Endothelial cell of umbilical vein (primary cell): Measurements from ENCODE around the gene ASPSCR1. TPM values are rescaled to one million over a fixed set of nuclear protein-coding genes. Genes with fewer than 3 reads are reported as not detected.

Source experiments
- BruUV-seq: library from RNA; stranded (reverse); fragments of 400-500 nt; replicated peaks from 2 replicates; lab custom pipeline; 2021; lab: Mats Ljungman, UMichigan
- CTCF ChIA-PET: fragments of 300-600, 350-600 bp; sonication (Branson Sonifier 250); formaldehyde crosslinking; loops from one replicate; lab custom pipeline; 2021; ENCODE audit warnings: antibody characterized with exemption, inconsistent platforms; lab: Charles Lee
- POLR2A ChIA-PET: fragments of 300-600, 350-600 bp; sonication (Branson Sonifier 250); formaldehyde crosslinking; loops from one replicate; lab custom pipeline; 2021; ENCODE audit warnings: antibody characterized with exemption, inconsistent platforms; lab: Charles Lee
- DNase-seq: peaks from one replicate; pipeline ENCODE4 v3.0.0-alpha.2; 2011; ENCODE audit warnings: low read depth, low spot score
- FAIRE-seq: peaks from 2 replicates; lab custom pipeline; 2011; peaks lifted over from hg19 to GRCh38; lab: Jason Lieb, UNC
- H2AFZ ChIP-seq: 2 replicates; pipeline ENCODE4 v1.6.0; 2012; ENCODE audit warnings: low read depth, low read length, control low read depth, inconsistent platforms
- H3K27ac ChIP-seq: 2 replicates; pipeline ENCODE4 v1.5.1; 2011; ENCODE audit warnings: low read depth, mild to moderate bottlenecking, control low read depth, low read length, moderate library complexity; ENCODE audit not compliant: insufficient read depth
- H3K27me3 ChIP-seq, 2 experiments: 2 replicates each; pipeline versions ENCODE4 v1.6.0 to v1.6.1; 2011; ENCODE audit warnings: low read length in 2 of 2, mixed read lengths in 1 of 2; ENCODE audit not compliant: control insufficient read depth in 2 of 2, insufficient read depth in 2 of 2
- H3K36me3 ChIP-seq, 2 experiments: 2 replicates in 1 of 2; 3 replicates in 1 of 2; pipeline ENCODE4 v1.5.1; 2011; ENCODE audit warnings: low read length in 2 of 2, mild to moderate bottlenecking in 1 of 2, moderate library complexity in 1 of 2; ENCODE audit not compliant: control insufficient read depth in 2 of 2, insufficient read depth in 2 of 2; ENCODE audit errors: extremely low read depth in 1 of 2
- H3K4me1 ChIP-seq: 3 replicates; pipeline ENCODE4 v1.5.1; 2011; ENCODE audit warnings: mild to moderate bottlenecking, low read length; ENCODE audit not compliant: control insufficient read depth, insufficient read depth; ENCODE audit errors: extremely low read depth
- H3K4me2 ChIP-seq: 2 replicates; pipeline ENCODE4 v1.6.1; 2011; ENCODE audit warnings: low read length, control low read depth, mixed read lengths; ENCODE audit not compliant: insufficient read depth
- H3K4me3 ChIP-seq, 3 experiments: fragments of 200-600 bp in 1 of 3; sonication (generic), shearing (Covaris generic) in 1 of 3; replicated peaks in 1 of 3; 2 replicates each; pipeline ENCODE4 v1.5.1; 2011 to 2016; ENCODE audit warnings: control low read depth in 3 of 3, low read length in 3 of 3, mild to moderate bottlenecking in 2 of 3, inconsistent platforms in 1 of 3, low read depth in 1 of 3, moderate library complexity in 1 of 3; ENCODE audit not compliant: insufficient read depth in 1 of 3
- H3K79me2 ChIP-seq: 2 replicates; pipeline ENCODE4 v1.6.0; 2012; ENCODE audit warnings: low read length, inconsistent platforms; ENCODE audit not compliant: control insufficient read depth, insufficient read depth
- H3K9ac ChIP-seq: replicated peaks from 2 replicates; pipeline ENCODE3; 2011; ENCODE audit warnings: low read length, control low read depth; ENCODE audit not compliant: insufficient read depth; ENCODE audit errors: extremely low read depth
- H3K9me1 ChIP-seq: replicated peaks from 3 replicates; pipeline ENCODE4 v1.6.0; 2011; ENCODE audit warnings: mild to moderate bottlenecking, low read length; ENCODE audit not compliant: control insufficient read depth, insufficient read depth; ENCODE audit errors: extremely low read depth
- H3K9me3 ChIP-seq: replicated peaks from 2 replicates; pipeline ENCODE4 v1.5.1; 2012; ENCODE audit warnings: low read length, inconsistent platforms; ENCODE audit not compliant: control insufficient read depth, insufficient read depth
- H4K20me1 ChIP-seq: replicated peaks from 2 replicates; pipeline ENCODE3; 2011; ENCODE audit warnings: mild to moderate bottlenecking, low read length; ENCODE audit not compliant: control insufficient read depth, insufficient read depth; ENCODE audit errors: extremely low read depth
- GATA2 ChIP-seq: IDR thresholded peaks from 2 replicates; pipeline ENCODE4 v1.7.0; 2011; ENCODE audit warnings: low read depth, mild to moderate bottlenecking, moderate library complexity, mixed read lengths, low read length; ENCODE audit not compliant: insufficient read length, insufficient read depth
- MYC ChIP-seq: IDR thresholded peaks from one replicate; pipeline ENCODE4 v1.6.1; 2011; ENCODE audit warnings: mild to moderate bottlenecking, low read depth, low read length
- POLR2A ChIP-seq: IDR thresholded peaks from 2 replicates; pipeline ENCODE4 v1.6.1; 2012; ENCODE audit warnings: low read depth, mild to moderate bottlenecking, control low read depth, low read length
- dilution Hi-C: fragments of 300-500 bp; cut with MboI; formaldehyde crosslinking; loops from one replicate; pipeline ENCODE4 v1.15.0; 2019; ENCODE audit warnings: low sequenced_read_pairs; ENCODE audit not compliant: extremely low pct_ligation_motif_present
- intact Hi-C: fragments of 100-400 bp; cut with micrococcal nuclease; formaldehyde crosslinking; loops from one replicate; pipeline ENCODE4 v1.10.0; 2022
- polyA plus RNA-seq, 4 experiments: library from polyadenylated mRNA; depleted of rRNA in 3 of 4; stranded (reverse) in 3 of 4; unstranded in 1 of 4; fragments of >200 nt; gene quantifications; 2 replicates each; pipeline versions ENCODE4 v1.2.1 to v1.2.3, GENCODE V29; 2011 to 2012; ENCODE audit warnings: missing spikeins in 1 of 4
- total RNA-seq: library from RNA; stranded (reverse); gene quantifications from 2 replicates; pipeline ENCODE4 v1.2.3, GENCODE V29; 2021
- TF ChIP-seq, protein P1 (sequence below), 2 donors: IDR thresholded peaks; 1 replicate in 1 of 2; 2 replicates in 1 of 2; pipeline ENCODE4 v1.5.1; 2011; ENCODE audit warnings: low read length in 2 of 2, mild to moderate bottlenecking in 2 of 2, moderate library complexity in 2 of 2, control low read depth in 1 of 2, inconsistent platforms in 1 of 2, low read depth in 1 of 2; ENCODE audit not compliant: insufficient read depth in 1 of 2; ENCODE audit errors: extremely low read depth in 1 of 2

Gene ASPSCR1
- total and polyA plus RNA-seq, 2 donors (not counting 3 experiments of a cell fraction or from before 2014, with no cell fraction given), result 24.8 to 36.5 TPM

DNA sequence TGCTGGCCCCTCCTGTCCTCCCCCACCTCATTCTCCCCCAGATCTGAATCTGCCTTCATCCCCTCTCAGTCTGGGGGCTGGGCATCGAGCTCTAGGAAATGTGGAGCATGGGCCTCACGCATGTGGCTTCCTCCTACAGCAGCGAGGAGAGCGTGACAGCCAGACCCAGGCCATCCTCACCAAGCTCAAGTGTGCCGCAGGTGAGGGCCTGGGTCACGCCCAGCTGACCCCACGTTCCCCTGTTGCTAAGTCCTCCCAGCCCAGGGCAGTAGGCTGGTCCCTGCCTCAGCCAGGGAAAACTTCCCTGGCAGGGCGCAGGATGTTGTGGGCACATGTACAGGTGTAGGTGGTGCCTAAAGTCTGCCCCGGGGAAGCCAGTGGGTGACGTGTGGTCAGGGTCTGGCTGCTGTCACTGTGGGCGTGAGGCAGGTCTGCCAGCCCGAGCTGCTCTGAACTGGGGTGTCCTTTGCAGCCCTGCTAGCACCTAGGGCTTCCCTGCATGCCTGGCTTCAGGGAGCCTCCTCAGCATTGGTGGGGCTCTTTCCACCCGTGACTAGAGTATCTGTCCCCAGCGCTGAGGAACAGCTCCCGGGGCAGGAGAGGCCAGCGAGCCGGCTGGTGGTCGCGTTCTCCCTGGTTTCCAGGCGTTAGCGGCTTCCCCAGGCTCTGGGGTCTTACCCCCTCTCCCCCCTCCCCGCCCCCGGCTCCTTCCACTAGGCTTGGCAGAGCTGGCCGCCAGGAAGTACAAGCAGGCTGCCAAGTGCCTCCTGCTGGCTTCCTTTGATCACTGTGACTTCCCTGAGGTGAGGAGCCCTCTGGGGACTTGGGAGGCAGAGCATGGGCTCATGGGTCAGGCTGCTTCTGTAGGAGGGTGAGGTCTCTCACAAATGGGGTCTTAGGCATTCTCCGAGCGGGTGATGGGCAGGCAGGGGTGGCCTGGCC lies 77.9 kb downstream of the ASPSCR1 start:
- H2AFZ ChIP-seq, result no peak overlapping the region
- no peaks in the 10 kb centered on the region for H4K20me1 ChIP-seq
- intact Hi-C loops, result no loop called here
- no peaks in the 10 kb centered on the region for H3K9me3 ChIP-seq
- TF ChIP-seq GATA2, result no peak
- TF ChIP-seq POLR2A, result no peak
- TF ChIP-seq, protein P1, sequence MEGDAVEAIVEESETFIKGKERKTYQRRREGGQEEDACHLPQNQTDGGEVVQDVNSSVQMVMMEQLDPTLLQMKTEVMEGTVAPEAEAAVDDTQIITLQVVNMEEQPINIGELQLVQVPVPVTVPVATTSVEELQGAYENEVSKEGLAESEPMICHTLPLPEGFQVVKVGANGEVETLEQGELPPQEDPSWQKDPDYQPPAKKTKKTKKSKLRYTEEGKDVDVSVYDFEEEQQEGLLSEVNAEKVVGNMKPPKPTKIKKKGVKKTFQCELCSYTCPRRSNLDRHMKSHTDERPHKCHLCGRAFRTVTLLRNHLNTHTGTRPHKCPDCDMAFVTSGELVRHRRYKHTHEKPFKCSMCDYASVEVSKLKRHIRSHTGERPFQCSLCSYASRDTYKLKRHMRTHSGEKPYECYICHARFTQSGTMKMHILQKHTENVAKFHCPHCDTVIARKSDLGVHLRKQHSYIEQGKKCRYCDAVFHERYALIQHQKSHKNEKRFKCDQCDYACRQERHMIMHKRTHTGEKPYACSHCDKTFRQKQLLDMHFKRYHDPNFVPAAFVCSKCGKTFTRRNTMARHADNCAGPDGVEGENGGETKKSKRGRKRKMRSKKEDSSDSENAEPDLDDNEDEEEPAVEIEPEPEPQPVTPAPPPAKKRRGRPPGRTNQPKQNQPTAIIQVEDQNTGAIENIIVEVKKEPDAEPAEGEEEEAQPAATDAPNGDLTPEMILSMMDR (IDR thresholded peaks at IDR 0.05; ENCODE audit: extremely low read depth in 1 of 2, insufficient read depth in 1 of 2, low read depth in 1 of 2, low read length in 2 of 2), result no peak
- TF ChIP-seq MYC, result no peak
- CTCF ChIA-PET, result interaction anchor here (1.0 to 1.3 kb wide), 2 partner anchors 9 to 24 kb away, joined by 4 to 5 read pairs; no protein-coding TSS in a partner anchor
- H3K27ac ChIP-seq, result no peak overlapping the region
- no peak for DNase-seq
- dilution Hi-C loops, result no loop called here
- no TSS peak for BruUV-seq
- no peaks in the 10 kb centered on the region for H3K27me3 ChIP-seq
- no peaks in the 10 kb centered on the region for H3K9me1 ChIP-seq
- peaks cover 11% of the 10 kb centered on the region for H3K79me2 ChIP-seq
- H3K9ac ChIP-seq, result no peak overlapping the region
- H3K4me1 ChIP-seq, result peaks cover 11% of the 10 kb centered on the region
- peaks cover 12 to 46% of the 10 kb centered on the region in 2 experiments for H3K36me3 ChIP-seq
- POLR2A ChIA-PET, result no interaction called here
- no peak overlapping the region for H3K4me3 ChIP-seq
- FAIRE-seq, result no peak
- H3K4me2 ChIP-seq, result no peak overlapping the region
